NCI-H748 (cell line): ENCODE results near the gene UTY.
"Not testable (repeated sequence)": the region's sequence is repeated elsewhere in the genome, so short reads cannot be mapped to it uniquely, and the experiment has no call there.

Source experiments
- DNase-seq: peaks from one replicate; lab custom pipeline; 2025; ENCODE audit not compliant: unreplicated experiment; lab: John Stamatoyannopoulos, UW

Gene UTY

GRCh38 chrY:13307959-13308358 lies 171.9 kb downstream of the UTY start:
- DNase-seq = no peak

- no peak for DNase-seq
These were observed 179.0 kb downstream of the UTY start for GRCh38 chrY:13300795-13301194.

- no peak for DNase-seq
These were observed 180.4 kb downstream of the UTY start for GRCh38 chrY:13299411-13299810.

- DNase-seq = no peak
These were observed 183.5 kb downstream of the UTY start for GRCh38 chrY:13296176-13296890.

- no peak for DNase-seq
These were observed 184.8 kb downstream of the UTY start for GRCh38 chrY:13295026-13295425.

- no peak for DNase-seq
These were observed 188.6 kb downstream of the UTY start for GRCh38 chrY:13291199-13291598.

- not testable (repeated sequence) for DNase-seq
These were observed 197.4 kb downstream of the UTY start for GRCh38 chrY:13282151-13283054.

GRCh38 chrY:13279561-13279960 lies 200.3 kb downstream of the UTY start:
- DNase-seq = no peak

- DNase-seq = no peak
These were observed 208.1 kb downstream of the UTY start for GRCh38 chrY:13271706-13272105.

- not testable (repeated sequence) for DNase-seq
These were observed 225.8 kb downstream of the UTY start for GRCh38 chrY:13253941-13254440.

- DNase-seq = no peak
These were observed 229.4 kb downstream of the UTY start for GRCh38 chrY:13250421-13250820.

- no peak for DNase-seq
These were observed 236.1 kb downstream of the UTY start for GRCh38 chrY:13243716-13244115.

GRCh38 chrY:13233901-13234300 lies 245.9 kb downstream of the UTY start:
- DNase-seq = no peak

GRCh38 chrY:13233118-13233517 lies 246.7 kb downstream of the UTY start:
- no peak for DNase-seq

- DNase-seq = no peak
These were observed 252.4 kb downstream of the UTY start for GRCh38 chrY:13227354-13227953.

GRCh38 chrY:13210961-13211646 lies 268.7 kb downstream of the UTY start:
- no peak for DNase-seq

GRCh38 chrY:13205214-13205613 lies 274.6 kb downstream of the UTY start:
- DNase-seq = no peak
